WERI-Rb-1 (cell line): Measurements from ENCODE around the gene HS6ST1.

Experiments
- DNase-seq: peaks from one replicate; pipeline ENCODE4 v3.0.0-alpha.2; 2020
- H3K27ac ChIP-seq: fragments of 250-450 bp; sonication (Bioruptor Pico); 2 replicates; pipeline ENCODE4 v1.5.1; 2020; ENCODE audit warnings: mild to moderate bottlenecking, moderate library complexity
- H3K27me3 ChIP-seq: fragments of 250-450 bp; sonication (Bioruptor Pico); 2 replicates; pipeline ENCODE4 v1.5.1; 2021; ENCODE audit warnings: mild to moderate bottlenecking, low read depth, moderate library complexity; ENCODE audit not compliant: insufficient read depth, severe bottlenecking
- H3K36me3 ChIP-seq: fragments of 250-450 bp; sonication (Bioruptor Pico); 2 replicates; pipeline ENCODE4 v1.5.1; 2020; ENCODE audit warnings: mild to moderate bottlenecking, moderate library complexity
- H3K4me3 ChIP-seq: 2 replicates; pipeline ENCODE4 v1.5.1; 2011; ENCODE audit warnings: low read depth, mild to moderate bottlenecking, control low read depth, low read length
- H3K9me3 ChIP-seq: fragments of 250-450 bp; sonication (Bioruptor Pico); 2 replicates; pipeline ENCODE4 v1.5.1; 2021; ENCODE audit warnings: mild to moderate bottlenecking, moderate library complexity; ENCODE audit not compliant: severe bottlenecking
- CTCF ChIP-seq: IDR thresholded peaks from 2 replicates; pipeline ENCODE4 v1.5.1; 2011; ENCODE audit warnings: low read depth, mild to moderate bottlenecking, control low read depth, inconsistent platforms, low read length

HS6ST1 gene

GRCh38 chr2:128301501-128301966, 17.1 kb downstream of the HS6ST1 start:
- peak overlapping the region; percentile 98 for H3K27ac ChIP-seq
- no peaks in the 10 kb centered on the region for H3K27me3 ChIP-seq
- no peak for DNase-seq
- peaks cover 21% of the 10 kb centered on the region for H3K36me3 ChIP-seq
- TF ChIP-seq CTCF, result no peak
- H3K4me3 ChIP-seq, result no peak overlapping the region
- no peaks in the 10 kb centered on the region for H3K9me3 ChIP-seq

DNA sequence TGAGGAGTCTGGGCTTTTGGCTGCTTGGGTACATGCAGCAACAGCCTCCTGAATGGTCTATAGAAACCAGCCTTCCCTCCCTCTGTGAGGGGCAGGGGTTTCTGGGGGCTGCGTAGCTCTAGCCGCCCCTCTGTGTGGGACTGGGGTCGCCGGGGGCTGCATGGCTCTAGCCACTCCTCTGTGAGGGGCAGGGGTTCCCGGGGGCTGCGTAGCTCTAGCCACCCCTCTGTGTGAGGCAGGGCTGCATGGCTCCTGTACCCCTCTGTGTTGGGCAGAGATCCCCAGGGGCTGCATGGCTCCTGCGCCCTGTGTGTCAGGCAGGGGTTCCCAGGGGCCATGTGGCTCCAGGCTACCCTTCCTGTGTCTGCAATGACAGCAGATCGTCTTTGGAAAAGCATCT, 17.6 kb downstream of the HS6ST1 start:
- Histone ChIP-seq H3K4me3 (no peak overlapping the region), H3K27ac (peak overlapping the region; percentile 98), H3K36me3 (peaks cover 21% of the 10 kb centered on the region), H3K9me3 (no peaks in the 10 kb centered on the region), H3K27me3 (no peaks in the 10 kb centered on the region)
- TF ChIP-seq CTCF, result no peak
- DNase-seq, result no peak

GRCh38 chr2:128300151-128301020, 18.3 kb downstream of the HS6ST1 start:
- Histone ChIP-seq H3K4me3 (no peak overlapping the region), H3K27me3 (no peaks in the 10 kb centered on the region), H3K36me3 (peaks cover 21% of the 10 kb centered on the region), H3K27ac (peak overlapping the region; percentile 98), H3K9me3 (no peaks in the 10 kb centered on the region)
- no peak for TF ChIP-seq CTCF
- DNase-seq, result no peak

- Histone ChIP-seq H3K27me3 (no peaks in the 10 kb centered on the region), H3K4me3 (no peak overlapping the region), H3K9me3 (no peaks in the 10 kb centered on the region), H3K27ac (peak overlapping the region; percentile 98), H3K36me3 (peaks cover 21% of the 10 kb centered on the region)
- no peak; the same call in 1 of the 2 replicates for TF ChIP-seq CTCF
- DNase-seq, result peak; percentile 85
These were observed 19.0 kb downstream of the HS6ST1 start for GRCh38 chr2:128299628-128300027.

- H3K9me3 ChIP-seq, result no peaks in the 10 kb centered on the region
- no peak for DNase-seq
- peak overlapping the region; percentile 98 for H3K27ac ChIP-seq
- no peak overlapping the region for H3K4me3 ChIP-seq
- no peaks in the 10 kb centered on the region for H3K27me3 ChIP-seq
- no peak for TF ChIP-seq CTCF
- H3K36me3 ChIP-seq, result peaks cover 21% of the 10 kb centered on the region
These were observed 19.7 kb downstream of the HS6ST1 start for GRCh38 chr2:128298846-128299507.
